Glutamatergic neuron (in vitro differentiated cells): ENCODE results near the gene C11orf65. TPM values are rescaled to one million over a fixed set of nuclear protein-coding genes. Genes with fewer than 3 reads are reported as not detected.
"Not testable (repeated sequence)": the region's sequence is repeated elsewhere in the genome, so short reads cannot be mapped to it uniquely, and the experiment has no call there.

ENCODE experiments used
- DNase-seq: peaks from one replicate; pipeline ENCODE4 v3.0.0; 2022
- H3K27ac Mint-ChIP-seq: one replicate; pipeline ENCODE4 v1.8.0; 2020; ENCODE audit warnings: mild to moderate bottlenecking, mixed read lengths, inconsistent platforms; ENCODE audit not compliant: unreplicated experiment
- H3K27me3 Mint-ChIP-seq: one replicate; pipeline ENCODE4 v1.8.0; 2020; ENCODE audit warnings: mild to moderate bottlenecking, moderate library complexity, mixed read lengths, inconsistent platforms; ENCODE audit not compliant: unreplicated experiment
- H3K36me3 Mint-ChIP-seq: one replicate; pipeline ENCODE4 v1.8.0; 2020; ENCODE audit warnings: mild to moderate bottlenecking, mixed read lengths, inconsistent platforms; ENCODE audit not compliant: unreplicated experiment
- H3K4me1 Mint-ChIP-seq: one replicate; pipeline ENCODE4 v1.8.0; 2020; ENCODE audit warnings: mild to moderate bottlenecking, low read depth, mixed read lengths, inconsistent platforms; ENCODE audit not compliant: unreplicated experiment
- H3K4me3 Mint-ChIP-seq: one replicate; pipeline ENCODE4 v1.8.0; 2020; ENCODE audit warnings: mild to moderate bottlenecking, mixed read lengths, inconsistent platforms; ENCODE audit not compliant: unreplicated experiment
- H3K9me3 Mint-ChIP-seq: one replicate; pipeline ENCODE4 v1.8.0; 2020; ENCODE audit warnings: mild to moderate bottlenecking, moderate library complexity, mixed read lengths, inconsistent platforms; ENCODE audit not compliant: unreplicated experiment
- CTCF ChIP-seq: fragments of 200-600 bp; sonication (generic); IDR thresholded peaks from one replicate; pipeline ENCODE4 v1.5.0; 2021; ENCODE audit not compliant: partially characterized antibody, unreplicated experiment
- total RNA-seq: library from RNA; stranded (reverse); fragmentation: NEBNext Ultra II Directional; extraction: Animal tissue kit (Norgen Biotek cat#: 25700); gene quantifications from one replicate; pipeline ENCODE4 v1.2.1, GENCODE V29; 2021; ENCODE audit not compliant: unreplicated experiment

C11orf65 gene
- total RNA-seq, 1 donor from 2014 or later, result 0.54 TPM

GRCh38 chr11:108436594-108436993, 30.7 kb downstream of the C11orf65 start:
- H3K27ac Mint-ChIP-seq, result no peak overlapping the region
- H3K27me3 Mint-ChIP-seq, result no peaks in the 10 kb centered on the region
- no peaks in the 10 kb centered on the region for H3K4me1 Mint-ChIP-seq
- H3K36me3 Mint-ChIP-seq, result no peaks in the 10 kb centered on the region
- H3K4me3 Mint-ChIP-seq, result no peak overlapping the region
- H3K9me3 Mint-ChIP-seq, result no peaks in the 10 kb centered on the region
- no peak for TF ChIP-seq CTCF
- no peak for DNase-seq

DNA sequence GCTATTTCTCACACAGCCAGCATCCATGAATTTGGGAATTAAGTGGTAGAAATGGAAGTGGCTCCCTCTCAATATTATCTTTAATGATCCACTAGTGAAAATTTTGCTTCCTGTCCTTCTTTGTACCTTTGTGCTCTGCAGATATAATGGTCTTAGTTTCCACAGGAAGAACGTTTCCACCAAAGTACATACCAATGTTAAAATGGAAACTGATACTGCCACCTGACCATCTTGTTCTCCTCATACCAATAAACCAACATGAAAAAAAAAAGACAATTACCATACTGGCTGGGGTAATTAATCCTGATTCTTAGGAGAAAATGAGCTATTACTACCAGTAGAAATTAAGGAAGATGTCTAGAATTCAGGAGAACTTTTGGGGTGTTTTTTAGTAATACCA, 32.3 kb downstream of the C11orf65 start:
- Mint-ChIP-seq H3K36me3 (no peaks in the 10 kb centered on the region), H3K4me1 (no peaks in the 10 kb centered on the region), H3K4me3 (no peak overlapping the region), H3K27me3 (no peaks in the 10 kb centered on the region), H3K9me3 (no peaks in the 10 kb centered on the region), H3K27ac (no peak overlapping the region)
- TF ChIP-seq CTCF, result no peak
- no peak for DNase-seq

DNA sequence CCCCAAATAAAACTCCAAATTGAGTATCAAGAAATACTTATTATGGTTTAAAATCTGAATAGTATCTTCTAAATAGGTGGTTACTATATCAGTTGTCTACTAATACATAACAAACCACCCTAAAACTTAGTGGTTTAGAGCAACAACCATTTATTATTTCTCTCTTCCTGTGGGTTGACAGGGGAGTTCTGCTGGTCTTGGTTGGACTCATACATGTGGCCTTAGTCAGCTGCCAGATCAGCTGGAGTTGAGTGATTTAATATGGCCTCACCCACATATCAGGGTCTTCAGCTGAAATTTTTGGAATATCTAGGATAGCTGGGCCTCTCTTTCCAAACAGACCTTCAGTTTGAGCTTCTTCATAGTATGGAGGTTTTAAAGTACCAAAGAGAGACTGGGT, 34.5 kb downstream of the C11orf65 start:
- DNase-seq, result no peak
- no peak overlapping the region for H3K27ac Mint-ChIP-seq
- H3K36me3 Mint-ChIP-seq, result peaks cover 4% of the 10 kb centered on the region
- H3K27me3 Mint-ChIP-seq, result no peaks in the 10 kb centered on the region
- no peak for TF ChIP-seq CTCF
- H3K4me1 Mint-ChIP-seq, result no peaks in the 10 kb centered on the region
- no peak overlapping the region for H3K4me3 Mint-ChIP-seq
- no peaks in the 10 kb centered on the region for H3K9me3 Mint-ChIP-seq

- Mint-ChIP-seq H3K27me3 (no peaks in the 10 kb centered on the region), H3K4me1 (no peaks in the 10 kb centered on the region), H3K4me3 (no peak overlapping the region), H3K27ac (no peak overlapping the region), H3K9me3 (no peaks in the 10 kb centered on the region), H3K36me3 (peaks cover 4% of the 10 kb centered on the region)
- DNase-seq, result no peak
- no peak for TF ChIP-seq CTCF
Observed at GRCh38 chr11:108431997-108432396, 35.3 kb downstream of the C11orf65 start.

DNA sequence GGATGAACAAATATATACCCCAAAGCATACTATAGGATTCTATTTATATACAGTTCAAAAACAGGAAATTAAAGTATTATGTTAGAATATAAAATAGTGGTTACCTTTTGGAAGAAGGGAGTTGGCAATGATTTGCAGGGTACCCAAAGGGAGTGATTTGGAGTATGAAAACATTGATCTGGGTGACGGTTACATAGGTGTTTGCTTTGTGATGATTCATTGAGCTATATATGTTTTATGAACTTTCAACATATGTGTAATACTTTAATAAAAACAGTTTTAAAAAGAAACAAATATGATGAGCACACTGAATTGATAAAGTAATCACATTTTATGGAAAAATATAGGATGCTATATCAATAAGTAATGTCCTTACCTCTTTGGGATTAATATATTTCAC, 36.0 kb downstream of the C11orf65 start:
- DNase-seq, result no peak
- Mint-ChIP-seq H3K27ac (no peak overlapping the region), H3K4me3 (no peak overlapping the region), H3K36me3 (peaks cover 4% of the 10 kb centered on the region), H3K27me3 (no peaks in the 10 kb centered on the region), H3K9me3 (no peaks in the 10 kb centered on the region), H3K4me1 (no peaks in the 10 kb centered on the region)
- TF ChIP-seq CTCF, result no peak

GRCh38 chr11:108417551-108417950, 49.8 kb downstream of the C11orf65 start:
- not testable (repeated sequence) for H3K4me1 Mint-ChIP-seq, H3K27me3 Mint-ChIP-seq
- DNase-seq, result peak; percentile 43

More at GRCh38 chr11:108417551-108417950, 49.8 kb downstream of the C11orf65 start:
- H3K27ac Mint-ChIP-seq, H3K4me3 Mint-ChIP-seq, H3K36me3 Mint-ChIP-seq, H3K9me3 Mint-ChIP-seq: not testable (repeated sequence)
